Hematopoietic multipotent progenitor cell treated with erythropoietin and hydrocortisone succinate and interleukin-3 and kit ligand, for 15 days (in vitro differentiated cells): ENCODE results near the gene LRRC53.
A peak's percentile ranks its signal among the peaks of the same experiment; 100 is the strongest.

Source experiments
- DNase-seq: peaks from one replicate; pipeline ENCODE4 v3.0.0-alpha.2; 2015; ENCODE audit warnings: low spot score

The LRRC53 gene

DNA sequence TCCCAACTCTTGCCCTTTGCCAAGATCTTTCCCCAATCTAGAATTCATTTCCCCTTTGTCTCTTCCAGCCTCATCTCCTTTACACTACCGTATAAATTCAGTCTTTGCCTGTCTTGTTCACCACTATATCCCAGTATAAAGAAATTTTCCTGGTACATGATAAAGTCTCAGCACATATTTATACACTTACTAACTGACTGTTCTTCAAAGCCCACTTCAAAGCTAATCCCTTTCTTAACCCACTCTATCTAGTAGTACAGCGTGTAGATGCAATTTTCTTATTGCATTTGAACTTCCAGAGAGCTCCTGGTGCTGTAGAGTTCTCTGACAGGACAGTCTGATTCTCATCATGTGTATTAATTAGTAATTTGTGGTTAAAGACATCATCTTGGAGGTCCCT is 78.1 kb downstream of the LRRC53 start:
- DNase-seq: no peak

DNA sequence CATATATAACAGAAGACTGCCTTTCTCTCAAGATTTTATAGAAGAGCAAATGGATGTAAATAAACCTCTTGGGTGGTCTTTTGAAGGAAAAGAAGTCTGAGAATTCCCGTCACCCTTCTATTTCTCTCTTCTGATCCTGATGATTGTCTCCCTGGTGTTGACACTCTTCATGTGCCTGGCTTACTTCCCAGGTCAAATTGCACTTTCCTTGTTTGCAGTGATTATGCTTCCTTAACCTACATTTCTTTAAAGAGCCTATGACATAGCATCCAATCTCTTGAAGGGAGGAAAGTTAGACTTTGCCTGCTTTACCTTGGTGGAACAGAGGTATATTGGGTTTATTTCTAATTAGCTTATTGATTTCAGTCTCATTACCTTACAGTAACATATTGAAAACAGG is 80.1 kb downstream of the LRRC53 start:
- no peak for DNase-seq

DNA sequence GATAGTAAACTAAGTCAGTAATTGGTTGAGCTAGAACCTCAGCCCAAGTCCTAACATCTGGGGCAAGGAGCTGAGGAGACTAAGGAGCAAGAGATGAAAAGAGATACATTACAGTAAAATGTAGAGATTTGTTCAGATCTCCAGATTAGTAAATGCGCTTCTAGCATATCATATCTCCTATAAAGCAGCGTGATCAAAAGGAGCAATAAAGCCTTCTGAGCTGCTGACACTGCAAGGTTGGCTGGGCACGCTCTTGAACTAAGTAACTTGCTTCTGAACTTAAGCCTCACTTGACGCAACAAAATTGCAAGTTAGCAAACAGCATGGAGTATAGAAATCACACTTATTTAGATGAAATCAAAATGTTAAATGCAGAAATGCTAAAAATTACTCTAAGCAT is 80.9 kb downstream of the LRRC53 start:
- DNase-seq: no peak

DNA sequence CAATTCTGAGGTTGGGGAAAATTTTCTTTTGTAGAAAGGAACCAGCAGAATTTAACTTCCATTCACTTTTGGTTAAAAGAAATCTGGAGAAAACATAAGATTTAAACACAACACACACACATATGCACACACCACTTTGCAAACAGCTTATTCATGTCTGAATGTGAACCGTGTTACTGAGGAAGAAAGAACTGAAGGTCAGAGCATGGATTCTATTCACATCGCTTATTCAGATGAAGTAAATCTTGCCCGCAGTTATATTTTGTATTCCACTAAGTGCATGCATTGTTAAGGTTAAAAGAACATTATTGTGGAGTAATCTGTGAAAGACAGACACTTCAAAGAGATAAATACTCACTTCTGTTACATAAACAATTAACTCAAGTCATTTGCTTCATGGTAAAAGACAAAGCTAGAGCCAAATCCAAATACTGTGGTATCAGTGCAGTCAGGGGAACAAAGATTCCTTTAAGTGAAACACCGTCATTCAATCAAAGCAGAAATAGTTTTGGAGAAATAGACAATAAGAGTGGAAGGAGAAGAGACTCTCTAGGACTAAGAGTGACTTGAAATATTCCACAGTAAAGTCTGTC is 82.0 kb downstream of the LRRC53 start:
- no peak for DNase-seq

DNA sequence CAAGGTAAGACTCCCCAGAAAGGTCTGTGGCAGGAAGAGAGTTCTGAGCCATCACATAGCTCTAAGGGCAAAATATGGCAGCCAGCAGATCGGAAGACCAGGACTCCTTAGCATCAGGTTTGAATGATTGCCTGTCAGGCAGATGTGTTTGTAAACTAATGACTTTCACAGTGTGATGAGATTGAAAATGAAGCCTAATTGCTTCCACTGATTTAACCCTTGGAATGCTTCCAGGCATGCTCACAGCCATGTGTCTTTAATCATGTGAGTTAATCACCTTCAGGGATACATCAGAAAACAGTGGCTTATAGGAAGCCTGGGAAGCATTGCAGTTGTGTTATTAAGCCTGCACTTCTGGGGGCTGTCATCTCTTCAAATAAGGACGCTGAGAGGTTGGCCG is 82.8 kb downstream of the LRRC53 start:
- DNase-seq: no peak

DNA sequence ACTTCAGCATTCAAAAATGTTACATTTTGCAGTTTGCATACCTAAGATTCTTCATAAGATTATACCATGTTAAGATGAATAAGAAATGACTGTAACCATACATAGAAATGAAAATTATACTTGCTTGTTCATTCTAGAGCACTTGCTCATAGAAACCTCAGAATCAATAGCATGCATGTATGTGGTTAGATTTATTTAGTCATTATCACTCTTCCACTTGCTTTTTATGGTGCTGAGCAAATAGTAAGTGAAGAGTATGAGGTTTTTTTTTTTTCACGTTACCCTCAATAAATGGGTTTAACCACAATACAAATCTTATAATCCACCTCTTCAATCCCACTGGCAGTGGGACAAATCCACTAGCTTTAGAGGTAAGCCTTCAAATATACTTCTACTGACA is 84.7 kb downstream of the LRRC53 start:
- no peak for DNase-seq

DNA sequence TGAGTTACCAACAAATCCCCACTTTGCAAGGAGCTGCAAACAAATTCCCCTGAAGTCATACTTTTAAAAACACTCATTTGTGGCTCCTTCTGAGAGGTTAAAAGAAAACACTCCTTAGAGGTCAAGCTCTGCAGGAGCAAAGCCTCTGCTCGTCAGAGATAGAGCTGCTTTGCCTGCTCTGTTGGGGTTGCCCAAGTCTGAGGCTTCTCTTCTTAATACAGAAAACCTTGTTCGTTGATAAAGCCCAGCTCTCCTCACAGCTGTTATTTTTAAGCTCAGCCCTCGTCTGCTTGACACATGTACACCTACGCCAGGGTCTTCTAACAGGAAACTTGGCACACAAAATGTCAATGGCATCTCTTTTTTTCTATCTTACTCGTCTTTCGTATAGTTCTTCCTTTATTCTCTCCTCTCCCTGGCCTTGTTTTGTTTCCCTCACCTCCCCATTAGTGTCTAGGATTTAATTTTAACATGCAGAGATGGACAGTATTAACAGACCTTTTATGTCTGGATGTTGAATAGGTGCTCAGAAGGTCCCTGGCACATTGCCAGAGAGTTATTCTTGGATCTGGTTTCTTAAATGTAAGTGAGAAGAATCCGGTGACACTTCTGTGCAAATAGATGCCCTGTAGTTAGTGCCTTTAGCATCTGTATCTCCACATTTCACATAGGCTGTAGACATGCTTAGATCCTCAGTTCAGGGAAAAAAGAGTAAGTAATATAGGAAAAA is 86.0 kb downstream of the LRRC53 start:
- peak; percentile 4 for DNase-seq

DNA sequence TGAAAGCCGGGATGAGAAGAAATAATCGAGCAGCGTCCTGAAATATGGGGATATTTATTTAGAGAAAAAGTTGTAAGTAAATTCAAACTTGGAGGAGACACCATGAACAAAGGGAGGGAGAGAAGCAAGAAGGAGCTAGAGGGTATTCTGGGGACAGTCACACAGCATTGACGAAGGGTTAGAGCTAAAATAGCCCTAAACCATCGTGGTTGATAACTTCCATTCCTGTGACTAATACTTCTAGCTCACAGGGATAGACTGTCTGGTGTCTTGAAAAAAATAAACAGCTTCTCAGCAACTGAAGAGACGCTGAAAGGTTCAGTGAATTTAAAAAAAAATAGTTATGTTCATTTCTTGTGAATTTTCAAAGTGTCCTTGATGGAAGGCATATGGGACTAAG is 86.7 kb downstream of the LRRC53 start:
- no peak for DNase-seq

DNA sequence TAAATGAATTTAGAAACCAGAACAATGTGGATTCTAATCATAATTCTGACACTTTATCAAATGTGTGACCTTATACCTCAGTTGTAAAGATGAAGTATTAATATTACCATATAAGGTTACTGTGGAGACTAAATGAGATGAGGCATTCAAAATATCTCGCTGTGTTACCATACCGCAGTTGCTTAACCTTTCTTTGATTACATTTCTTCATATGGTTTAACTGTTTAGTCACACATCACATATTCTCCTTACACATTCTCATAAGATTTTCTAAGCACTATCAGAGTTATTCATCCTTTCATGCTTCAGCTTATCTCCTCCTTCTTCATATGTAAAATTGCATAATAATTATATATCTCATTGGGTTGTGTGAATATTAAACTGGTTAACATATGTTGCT is 88.9 kb downstream of the LRRC53 start:
- DNase-seq: no peak

DNA sequence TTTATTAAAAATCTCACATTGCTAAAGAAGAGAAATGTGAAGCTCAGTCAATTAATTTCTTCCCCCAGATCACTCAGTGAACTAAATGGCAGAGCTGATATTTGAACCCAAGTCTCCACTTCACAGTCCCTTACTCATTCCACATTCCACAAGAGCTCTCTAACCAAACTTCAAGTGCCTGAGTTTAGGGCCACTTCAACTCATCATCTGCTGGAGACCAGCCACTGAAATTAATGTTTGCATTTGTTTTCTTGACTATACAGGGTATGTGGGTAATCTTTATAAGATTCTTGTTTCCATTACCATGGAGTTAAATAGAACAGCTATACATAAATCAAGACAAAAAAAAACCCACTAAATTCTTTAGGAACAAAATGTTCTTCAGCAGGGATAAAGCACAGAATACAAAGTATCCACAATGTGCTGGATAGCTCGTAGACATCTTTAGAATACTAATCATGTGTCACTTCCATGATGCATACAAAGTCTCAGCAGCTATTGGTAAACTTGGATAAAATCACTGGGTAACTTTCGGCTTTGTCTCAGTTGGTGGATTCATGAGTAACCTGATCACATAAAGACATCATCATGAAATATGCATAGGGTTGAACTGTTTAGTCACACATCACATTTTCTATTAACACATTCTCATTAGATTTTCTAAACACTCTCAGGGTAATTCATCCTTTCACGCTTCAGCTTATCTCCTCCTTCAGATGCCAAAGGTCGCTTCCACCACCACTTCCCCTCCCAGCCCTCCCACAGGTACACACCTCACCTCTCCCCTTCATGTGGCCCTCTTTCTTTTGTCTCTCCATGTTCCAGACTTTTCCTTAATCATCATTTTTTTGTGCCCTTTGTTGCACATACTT is 89.8 kb downstream of the LRRC53 start:
- no peak for DNase-seq

DNA sequence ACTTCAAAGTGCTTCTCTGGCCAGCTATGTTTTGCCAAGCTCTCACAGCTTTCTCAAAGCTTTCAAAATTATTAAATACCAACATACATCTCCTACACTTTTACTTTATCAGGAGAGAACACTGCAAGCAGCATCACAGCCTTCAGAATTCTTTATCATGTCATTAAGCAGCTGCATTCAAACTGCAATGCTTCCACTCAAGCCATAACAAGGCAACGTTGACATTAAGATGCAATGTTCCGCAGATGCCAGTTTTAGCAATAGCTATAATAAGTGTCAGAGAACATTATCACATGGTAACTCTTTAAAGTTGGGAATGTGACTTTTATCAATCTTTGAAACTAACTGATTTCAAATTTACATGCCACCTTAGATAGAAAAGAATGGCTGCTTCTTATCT is 91.9 kb downstream of the LRRC53 start:
- DNase-seq: no peak
